NCI-H774 (cell line): Measurements from ENCODE around the gene KRT78.
"Not testable (repeated sequence)": the region's sequence is repeated elsewhere in the genome, so short reads cannot be mapped to it uniquely, and the experiment has no call there.

Experiments used
- DNase-seq: peaks from one replicate; lab custom pipeline; 2025; lab: John Stamatoyannopoulos, UW

The KRT78 gene

GRCh38 chr12:52848661-52849255, at the start of gene KRT78:
Gene KRT78, minus strand, starts transcription at chr12:52848994. Its CDS starts 64 bp downstream, at chr12:52848930.
- no peak for DNase-seq

GRCh38 chr12:52896190-52897100, 47.7 kb upstream of the KRT78 start:
- no peak for DNase-seq

- no peak for DNase-seq
Observed at GRCh38 chr12:52895726-52896189, 47.0 kb upstream of the KRT78 start.

GRCh38 chr12:52892974-52893373, 44.2 kb upstream of the KRT78 start:
- DNase-seq = no peak

GRCh38 chr12:52892207-52892852, 43.5 kb upstream of the KRT78 start:
- DNase-seq = no peak

- no peak for DNase-seq
Observed at GRCh38 chr12:52891044-52891443, 42.2 kb upstream of the KRT78 start.

- DNase-seq = no peak
Observed at GRCh38 chr12:52890417-52890816, 41.6 kb upstream of the KRT78 start.

GRCh38 chr12:52884526-52885293, 35.9 kb upstream of the KRT78 start:
- peak; percentile 60 for DNase-seq

- not testable (repeated sequence) for DNase-seq
Observed at GRCh38 chr12:52880499-52880898, 31.7 kb upstream of the KRT78 start.

GRCh38 chr12:52879394-52880351, 30.9 kb upstream of the KRT78 start:
- DNase-seq = peak; percentile 84

- DNase-seq = no peak
Observed at GRCh38 chr12:52878507-52879393, 30.0 kb upstream of the KRT78 start.

GRCh38 chr12:52877242-52877641, 28.4 kb upstream of the KRT78 start:
- DNase-seq = no peak

GRCh38 chr12:52876372-52876771, 27.6 kb upstream of the KRT78 start:
- peak; percentile 43 for DNase-seq

- DNase-seq = no peak
Observed at GRCh38 chr12:52874573-52875435, 26.0 kb upstream of the KRT78 start.

GRCh38 chr12:52873832-52874572, 25.2 kb upstream of the KRT78 start:
- peak; percentile 78 for DNase-seq

GRCh38 chr12:52873513-52873831, 24.7 kb upstream of the KRT78 start:
- DNase-seq = peak; percentile 72

GRCh38 chr12:52872644-52873389, 24.0 kb upstream of the KRT78 start:
- peak; percentile 6 for DNase-seq
